Body of pancreas (tissue), 4 donors: Measurements from ENCODE around the gene PRSS2. TPM values are rescaled to one million over a fixed set of nuclear protein-coding genes. Genes with fewer than 3 reads are reported as not detected.
"Not testable (repeated sequence)": the region's sequence is repeated elsewhere in the genome, so short reads cannot be mapped to it uniquely, and the experiment has no call there.

Experiments used
- ATAC-seq: fragments of 150-250 bp; one replicate; pipeline ENCODE4 v1.9.1; 2016
- DNase-seq, 4 donors: peaks; one replicate each; pipeline ENCODE4 v3.0.0-alpha.2; 2019
- H3K27ac ChIP-seq, 4 donors: fragments of 200-600 bp; sonication (generic); 1 replicate in 3 of 4; 2 replicates in 1 of 4; pipeline versions ENCODE4 v1.5.1 to v1.6.1; 2016 to 2019; ENCODE audit warnings: mild to moderate bottlenecking in 1 of 4, mixed read lengths in 1 of 4, moderate library complexity in 1 of 4
- H3K27me3 ChIP-seq, 2 donors: fragments of 200-600 bp; sonication (generic); one replicate each; pipeline ENCODE4 v1.6.0; 2016; ENCODE audit warnings: mild to moderate bottlenecking in 1 of 2
- H3K36me3 ChIP-seq, 2 donors: fragments of 200-600 bp; sonication (generic); replicated peaks in 1 of 2; 2 replicates each; pipeline ENCODE4 v1.5.1; 2016; ENCODE audit warnings: low read depth in 2 of 2; ENCODE audit not compliant: insufficient read depth in 1 of 2
- H3K4me1 ChIP-seq: fragments of 200-600 bp; sonication (generic); one replicate; pipeline ENCODE4 v1.6.0; 2016
- H3K4me3 ChIP-seq, 2 donors: fragments of 200-600 bp; sonication (generic); 1 replicate in 1 of 2; 2 replicates in 1 of 2; pipeline ENCODE4 v1.5.1; 2016 to 2019
- H3K9me3 ChIP-seq, 3 donors: fragments of 200-600 bp; sonication (generic); 1 replicate in 2 of 3; 2 replicates in 1 of 3; pipeline ENCODE4 v1.5.1; 2016
- CTCF ChIP-seq, 7 experiments: fragments of 450-650 bp in 4 of 7; fragments of 200-600 bp in 3 of 7; sonication (generic) in 3 of 7; IDR thresholded peaks; one replicate each; pipeline ENCODE4 v1.5.1; 2016 to 2019; ENCODE audit warnings: antibody characterized with exemption in 7 of 7
- POLR2A ChIP-seq, 3 donors: fragments of 450-650 bp; IDR thresholded peaks; one replicate each; pipeline ENCODE4 v1.6.1; 2016; ENCODE audit warnings: antibody characterized with exemption in 3 of 3, mild to moderate bottlenecking in 2 of 3
- WGBS, 2 donors: methylation state at CpG; one replicate each; pipeline ENCODE4 v1.1.5; 2017; 5-methylcytosine and 5-hydroxymethylcytosine counted together
- intact Hi-C: fragments of 100-400 bp; cut with DNase I; formaldehyde crosslinking; loops from one replicate; pipeline ENCODE4 v1.15.1; 2023
- total RNA-seq, 2 donors: library from RNA; depleted of rRNA; stranded (reverse); fragments of >200 nt; gene quantifications; one replicate each; pipeline ENCODE4 v1.1.0, GENCODE V29; 2016

Gene PRSS2
- total RNA-seq, 2 donors from 2014 or later, result 15,993 to 74,693 TPM

- intact Hi-C loops, result no loop called here
- Histone ChIP-seq H3K4me3 (peak within 1 kb of the TSS; percentile 30 to 80), H3K4me1 (peaks cover 45% of the 10 kb centered on the region), H3K27me3 (no peaks in the 10 kb centered on the region), H3K9me3 (no peaks in the 10 kb centered on the region), H3K27ac (peak within 1 kb of the TSS; percentile 87 to 97 (median 92)), H3K36me3 (no peaks in the 10 kb centered on the region)
- DNase-seq (peak; percentile 91 to 96 (median 94)), ATAC-seq (peak; percentile 63)
- WGBS, 2 donors, result 22 to 35% methylated on average over 11 of the region's 11 CpGs
- TF ChIP-seq CTCF (IDR thresholded peaks at IDR 0.05) (peak in 1 of 7 experiments; percentile 24), POLR2A (IDR thresholded peaks at IDR 0.05) (peak; percentile 95 to 100 (median 100))
Measured at GRCh38 chr7:142749218-142749993, 21.4 kb upstream of the PRSS2 start, which contains the start of gene PRSS1. TSS of gene PRSS1 (plus strand) at chr7:142749472. CDS start at chr7:142749485, 13 bp downstream.

DNA sequence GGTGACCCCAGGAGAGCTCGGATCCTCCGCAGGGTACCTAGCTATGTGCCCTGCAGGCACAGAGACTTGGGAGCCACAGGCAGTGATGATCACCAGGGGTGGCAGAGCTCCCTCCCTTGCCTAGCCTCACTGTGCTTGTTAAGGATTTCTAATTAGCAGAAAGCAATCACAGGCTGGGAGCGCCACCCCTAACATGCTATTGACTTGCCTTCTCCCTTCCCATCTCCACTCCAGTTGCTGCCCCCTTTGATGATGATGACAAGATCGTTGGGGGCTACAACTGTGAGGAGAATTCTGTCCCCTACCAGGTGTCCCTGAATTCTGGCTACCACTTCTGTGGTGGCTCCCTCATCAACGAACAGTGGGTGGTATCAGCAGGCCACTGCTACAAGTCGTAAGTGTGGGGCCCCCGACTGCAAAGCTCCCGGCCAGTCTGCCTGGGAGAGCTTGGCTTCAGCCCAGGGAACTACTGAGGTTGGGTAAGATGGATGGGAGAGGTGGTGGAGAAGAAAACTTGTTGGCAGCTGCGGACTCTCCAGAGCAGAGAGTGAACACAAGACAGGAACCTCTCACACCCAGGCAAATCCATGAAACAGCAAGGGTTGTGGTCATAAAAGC, 20.3 kb upstream of the PRSS2 start:
- H3K27me3 ChIP-seq, result no peaks in the 10 kb centered on the region
- DNase-seq (no peak), ATAC-seq (no peak)
- intact Hi-C loops, result no loop called here
- no peaks in the 10 kb centered on the region for H3K36me3 ChIP-seq
- peaks cover 41% of the 10 kb centered on the region for H3K4me1 ChIP-seq
- TF ChIP-seq CTCF (IDR thresholded peaks at IDR 0.05) (no peak), POLR2A (IDR thresholded peaks at IDR 0.05) (peak in 1 of 3 donors; percentile 15)
- peak overlapping the region; percentile 87 to 97 (median 92) for H3K27ac ChIP-seq
- H3K9me3 ChIP-seq, result no peaks in the 10 kb centered on the region
- 25 to 35% methylated on average over 9 of the region's 9 CpGs for WGBS, 2 donors
- H3K4me3 ChIP-seq, result peak overlapping the region; percentile 30 to 80

DNA sequence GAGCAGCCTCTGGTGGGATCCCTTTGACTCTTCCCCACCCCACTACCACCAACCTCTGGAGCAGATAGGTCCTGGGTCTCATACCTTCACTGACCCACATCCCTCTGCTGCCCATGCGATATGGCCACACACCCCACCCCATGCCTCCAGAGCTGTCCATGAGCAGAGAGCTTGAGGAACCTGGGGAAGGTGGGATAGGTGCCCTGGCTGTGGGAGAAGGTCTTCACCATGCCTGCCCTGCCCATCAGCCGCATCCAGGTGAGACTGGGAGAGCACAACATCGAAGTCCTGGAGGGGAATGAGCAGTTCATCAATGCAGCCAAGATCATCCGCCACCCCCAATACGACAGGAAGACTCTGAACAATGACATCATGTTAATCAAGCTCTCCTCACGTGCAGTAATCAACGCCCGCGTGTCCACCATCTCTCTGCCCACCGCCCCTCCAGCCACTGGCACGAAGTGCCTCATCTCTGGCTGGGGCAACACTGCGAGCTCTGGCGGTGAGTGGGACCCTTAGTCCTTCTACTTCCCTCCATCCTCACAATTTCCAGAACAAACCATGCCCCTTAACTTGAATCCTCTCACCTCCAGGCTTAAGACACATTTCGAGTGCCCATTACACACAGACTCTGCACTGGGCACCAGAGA, 19.1 kb upstream of the PRSS2 start:
- Histone ChIP-seq H3K27ac (peak overlapping the region; percentile 87 to 97 (median 92)), H3K4me1 (peaks cover 41% of the 10 kb centered on the region), H3K4me3 (peak overlapping the region; percentile 30 to 80)
- H3K9me3 ChIP-seq, intact Hi-C loops, H3K36me3 ChIP-seq, H3K27me3 ChIP-seq: not testable (repeated sequence)
- DNase-seq, result peak in 3 of 4 donors; percentile 56 to 71 (median 63)
- WGBS, 2 donors, result 37 to 49% methylated on average over 14 of the region's 14 CpGs
- ATAC-seq, result peak; percentile 0
- TF ChIP-seq POLR2A (IDR thresholded peaks at IDR 0.05), result peak; percentile 53 to 66 (median 58)

DNA sequence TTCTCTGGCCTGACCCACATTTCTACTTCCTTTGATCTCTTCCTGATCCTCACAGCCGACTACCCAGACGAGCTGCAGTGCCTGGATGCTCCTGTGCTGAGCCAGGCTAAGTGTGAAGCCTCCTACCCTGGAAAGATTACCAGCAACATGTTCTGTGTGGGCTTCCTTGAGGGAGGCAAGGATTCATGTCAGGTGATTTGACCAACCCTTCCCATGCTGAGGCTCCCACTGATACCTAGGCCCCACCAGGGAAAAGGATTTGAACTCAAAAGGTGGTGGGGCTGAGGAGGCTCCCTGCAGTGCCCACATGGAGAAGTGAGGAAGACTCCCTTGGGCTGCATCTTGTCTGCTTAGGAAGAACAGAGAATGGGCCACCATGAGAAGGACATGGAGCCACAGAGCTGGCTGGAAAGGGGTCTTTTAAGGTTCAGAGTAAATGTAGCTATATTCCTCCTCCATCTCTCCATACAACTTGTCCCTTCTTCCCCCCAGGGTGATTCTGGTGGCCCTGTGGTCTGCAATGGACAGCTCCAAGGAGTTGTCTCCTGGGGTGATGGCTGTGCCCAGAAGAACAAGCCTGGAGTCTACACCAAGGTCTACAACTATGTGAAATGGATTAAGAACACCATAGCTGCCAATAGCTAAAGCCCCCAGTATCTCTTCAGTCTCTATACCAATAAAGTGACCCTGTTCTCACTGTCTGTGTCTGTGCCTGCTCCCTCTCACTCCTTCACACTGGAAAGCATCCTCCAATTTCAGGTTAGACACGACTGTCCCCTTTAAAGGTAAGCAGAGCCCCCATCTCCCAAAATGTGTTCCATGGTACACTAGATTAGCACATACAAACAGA, 18.2 kb upstream of the PRSS2 start:
- peak; percentile 10 for ATAC-seq
- WGBS, 2 donors, result 31 to 51% methylated on average over 3 of the region's 3 CpGs
- DNase-seq, result peak; percentile 67 to 80 (median 68)
- no peak for TF ChIP-seq CTCF (IDR thresholded peaks at IDR 0.05)
- peak; percentile 14 to 28 (median 19) for TF ChIP-seq POLR2A (IDR thresholded peaks at IDR 0.05)
- Histone ChIP-seq H3K4me3 (no peak overlapping the region), H3K4me1 (peaks cover 41% of the 10 kb centered on the region), H3K9me3 (no peaks in the 10 kb centered on the region), H3K36me3 (no peaks in the 10 kb centered on the region), H3K27ac (peak overlapping the region; percentile 87 to 97 (median 92)), H3K27me3 (no peaks in the 10 kb centered on the region)
- intact Hi-C loops, result no loop called here
